B cell (primary cell): ENCODE data around the gene SSR3. TPM values are rescaled to one million over a fixed set of nuclear protein-coding genes. Genes with fewer than 3 reads are reported as not detected.

Experiments
- ATAC-seq: fragments of 200-7000 bp; cut with Tn5 transposase; one replicate; pipeline ENCODE4 v1.10.0; 2021; ENCODE audit warnings: low read depth, mild to moderate bottlenecking, moderate number of reproducible peaks, moderate library complexity
- CTCF ChIA-PET: fragments of 350-600 bp; sonication (Branson Sonifier 250); formaldehyde crosslinking; loops from one replicate; lab custom pipeline; 2021; ENCODE audit warnings: antibody characterized with exemption, inconsistent platforms; lab: Charles Lee
- POLR2A ChIA-PET: fragments of 350-600 bp; sonication (Branson Sonifier 250); formaldehyde crosslinking; loops from one replicate; lab custom pipeline; 2021; ENCODE audit warnings: antibody characterized with exemption; lab: Charles Lee
- DNase-seq: peaks from one replicate; pipeline ENCODE4 v3.0.0; 2013
- H2AFZ ChIP-seq: 2 replicates; pipeline ENCODE4 v1.6.1; 2012; ENCODE audit warnings: mild to moderate bottlenecking, low read depth, low read length; ENCODE audit not compliant: insufficient read depth, poor library complexity, severe bottlenecking
- H3K27ac ChIP-seq, 2 donors: 1 replicate in 1 of 2; 2 replicates in 1 of 2; pipeline ENCODE4 v1.5.1; 2012 to 2013; ENCODE audit warnings: low read length in 2 of 2, mild to moderate bottlenecking in 2 of 2, moderate library complexity in 1 of 2
- H3K27me3 ChIP-seq, 4 experiments: fragments of 200-600 bp in 1 of 4; sonication (generic) in 1 of 4; replicated peaks in 1 of 4; 1 replicate in 2 of 4; 2 replicates in 2 of 4; pipeline versions ENCODE4 v1.6.1 to v1.7.0; 2013 to 2016; ENCODE audit warnings: low read length in 3 of 4, mild to moderate bottlenecking in 2 of 4, mixed read lengths in 1 of 4, moderate library complexity in 1 of 4; ENCODE audit not compliant: insufficient read depth in 4 of 4, control insufficient read depth in 3 of 4; ENCODE audit errors: control extremely low read depth in 1 of 4
- H3K36me3 ChIP-seq, 2 experiments: replicated peaks in 1 of 2; 1 replicate in 1 of 2; 2 replicates in 1 of 2; pipeline versions ENCODE4 v1.6.1 to v1.7.1; 2013; ENCODE audit warnings: low read length in 1 of 2; ENCODE audit not compliant: insufficient read depth in 2 of 2, control insufficient read depth in 1 of 2; ENCODE audit errors: control extremely low read depth in 1 of 2, extremely low read depth in 1 of 2
- H3K4me1 ChIP-seq, 2 donors: fragments of 200-600 bp in 1 of 2; sonication (generic) in 1 of 2; 1 replicate in 1 of 2; 2 replicates in 1 of 2; pipeline versions ENCODE4 v1.5.1 to v1.6.1; 2013 to 2017; ENCODE audit warnings: low read length in 2 of 2; ENCODE audit not compliant: control insufficient read depth in 2 of 2, insufficient read depth in 2 of 2
- H3K4me2 ChIP-seq: replicated peaks from 2 replicates; pipeline ENCODE3; 2012; ENCODE audit warnings: mild to moderate bottlenecking, low read depth, low read length; ENCODE audit not compliant: poor library complexity, severe bottlenecking
- H3K4me3 ChIP-seq, 5 experiments: fragments of 200-600 bp in 1 of 5; sonication (generic) in 1 of 5; 1 replicate in 3 of 5; 2 replicates in 2 of 5; pipeline versions ENCODE4 v1.5.1 to v1.7.0; 2011 to 2016; ENCODE audit warnings: low read length in 4 of 5, mild to moderate bottlenecking in 4 of 5, low read depth in 2 of 5, control low read depth in 1 of 5, moderate library complexity in 1 of 5; ENCODE audit not compliant: insufficient read depth in 1 of 5; ENCODE audit errors: control extremely low read depth in 1 of 5, extremely low read depth in 1 of 5
- H3K79me2 ChIP-seq: fragments of 200-600 bp; sonication (generic); one replicate; pipeline ENCODE4 v1.6.0; 2016; ENCODE audit warnings: low read length; ENCODE audit not compliant: control insufficient read depth, insufficient read depth
- H3K9ac ChIP-seq: fragments of 200-600 bp; sonication (generic); 2 replicates; pipeline ENCODE4 v1.6.1; 2017; ENCODE audit warnings: mild to moderate bottlenecking, low read length, moderate library complexity
- H3K9me3 ChIP-seq, 3 donors: one replicate each; pipeline versions ENCODE4 v1.6.1 to v1.7.1; 2013; ENCODE audit warnings: low read length in 2 of 3; ENCODE audit not compliant: control insufficient read depth in 2 of 3, insufficient read depth in 1 of 3; ENCODE audit errors: control extremely low read depth in 1 of 3
- H4K20me1 ChIP-seq: 2 replicates; pipeline ENCODE4 v1.6.0; 2012; ENCODE audit warnings: mild to moderate bottlenecking, low read length; ENCODE audit not compliant: insufficient read depth, control insufficient read depth, poor library complexity, severe bottlenecking
- H3K27ac Mint-ChIP-seq: one replicate; pipeline ENCODE4 v1.8.0; 2021; ENCODE audit warnings: mixed read lengths
- H3K27me3 Mint-ChIP-seq: one replicate; pipeline ENCODE4 v1.8.0; 2021; ENCODE audit warnings: mixed read lengths
- H3K4me1 Mint-ChIP-seq: one replicate; pipeline ENCODE4 v1.8.0; 2021; ENCODE audit warnings: mixed read lengths
- H3K4me3 Mint-ChIP-seq: one replicate; pipeline ENCODE4 v1.8.0; 2021; ENCODE audit warnings: mixed read lengths
- H3K9me3 Mint-ChIP-seq: one replicate; pipeline ENCODE4 v1.8.0; 2022; ENCODE audit warnings: mixed read lengths; ENCODE audit not compliant: insufficient read depth
- CTCF ChIP-seq: fragments of 200-600 bp; IDR thresholded peaks from one replicate; pipeline ENCODE4 v1.8.0; 2022; ENCODE audit warnings: antibody characterized with exemption, mild to moderate bottlenecking
- EZH2 ChIP-seq: IDR thresholded peaks from 2 replicates; pipeline ENCODE4 v1.6.1; 2012; ENCODE audit warnings: borderline replicate concordance, low read depth, mild to moderate bottlenecking, moderate library complexity, low read length; ENCODE audit not compliant: insufficient read depth, poor library complexity, severe bottlenecking
- WGBS: methylation state at CpG from one replicate; pipeline ENCODE4 v1.1.5; 2013; ENCODE audit warnings: missing lambda C conversion rate; ENCODE audit not compliant: insufficient coverage; 5-methylcytosine and 5-hydroxymethylcytosine counted together
- intact Hi-C: fragments of 100-400 bp; cut with micrococcal nuclease; formaldehyde crosslinking; loops from one replicate; pipeline ENCODE4 v1.10.0; 2022
- polyA plus RNA-seq: library from polyadenylated mRNA; depleted of rRNA; stranded (reverse); fragments of >200 nt; gene quantifications from 2 replicates; pipeline ENCODE4 v1.2.3, GENCODE V29; 2012
- total RNA-seq, 2 donors: library from RNA; stranded (reverse); fragments of 120-200 nt in 1 of 2; gene quantifications; 1 replicate in 1 of 2; 2 replicates in 1 of 2; pipeline versions ENCODE4 v1.2.3 to v1.2.4, GENCODE V29; 2013 to 2022

Gene SSR3
- total and polyA plus RNA-seq, 2 donors (not counting 1 experiment from before 2014, with no cell fraction given): 17.5 to 69.2 TPM

- H3K27me3 ChIP-seq: peaks cover 0 to 3% (median under 1%) of the 10 kb centered on the region in 4 experiments
- H3K36me3 ChIP-seq: no peaks in the 10 kb centered on the region
- no peak overlapping the region for H2AFZ ChIP-seq
- no peaks in the 10 kb centered on the region for H3K9me3 ChIP-seq
- ChIA-PET POLR2A (no interaction called here), CTCF (no interaction called here)
- TF ChIP-seq EZH2 (no peak), CTCF (no peak)
- H3K4me1 ChIP-seq: peaks cover 1 to 3% of the 10 kb centered on the region in 2 donors
- H3K9ac ChIP-seq: no peak overlapping the region
- intact Hi-C loops: no loop called here
- no peak overlapping the region for H3K4me3 Mint-ChIP-seq
- H3K4me2 ChIP-seq: no peak overlapping the region
- no peak for DNase-seq
- no peak overlapping the region for H3K27ac ChIP-seq
- peaks cover 5% of the 10 kb centered on the region for H3K4me1 Mint-ChIP-seq
- no CpG with 5 or more reads among the region's 4 CpGs for WGBS
- peaks cover 2% of the 10 kb centered on the region for H3K9me3 Mint-ChIP-seq
- H3K79me2 ChIP-seq: no peaks in the 10 kb centered on the region
- H3K27ac Mint-ChIP-seq: no peak overlapping the region
- H3K27me3 Mint-ChIP-seq: peaks cover 7% of the 10 kb centered on the region
- no peak overlapping the region for H3K4me3 ChIP-seq
- no peak for ATAC-seq
- no peaks in the 10 kb centered on the region for H4K20me1 ChIP-seq
Observed at GRCh38 chr3:156600834-156601233, 45.9 kb upstream of the SSR3 start.

DNA sequence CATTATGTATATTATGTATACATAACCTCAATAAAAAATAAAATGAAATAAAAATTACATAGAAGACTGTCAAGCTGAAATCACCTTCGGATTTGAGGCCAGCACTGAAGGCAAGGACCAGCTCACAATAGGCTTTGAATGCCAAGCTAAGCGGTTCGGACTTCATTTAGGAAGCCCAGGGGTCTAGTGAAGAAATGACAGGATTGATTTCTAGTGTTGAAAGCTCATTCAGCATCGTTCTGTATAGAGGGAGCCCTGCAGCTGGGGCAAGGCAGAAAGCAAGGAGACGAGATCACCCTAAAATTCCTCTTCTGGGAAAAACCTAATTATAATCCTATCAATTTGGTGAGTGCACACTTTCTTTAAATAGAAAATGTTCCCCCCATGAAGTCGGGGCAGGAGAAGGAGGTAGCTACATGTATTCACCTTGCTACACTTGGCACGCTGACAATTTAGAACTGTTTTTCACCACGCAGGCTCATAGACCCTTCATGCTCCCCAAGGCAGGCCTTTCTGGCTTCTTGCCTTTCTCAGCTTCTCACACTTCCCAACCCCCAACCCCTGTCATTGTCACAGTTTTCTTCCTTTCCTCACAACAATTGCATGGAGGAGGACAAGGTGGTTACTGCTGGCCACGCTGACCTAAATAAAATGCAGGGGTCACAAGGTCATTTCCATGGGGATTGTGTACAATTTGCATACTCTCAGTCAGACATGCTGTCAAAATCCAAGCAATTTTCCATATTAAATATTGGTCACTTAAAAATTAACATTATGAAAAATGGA, 44.4 kb upstream of the SSR3 start:
- TF ChIP-seq CTCF (no peak), EZH2 (no peak)
- Histone ChIP-seq H3K36me3 (no peaks in the 10 kb centered on the region), H3K79me2 (no peaks in the 10 kb centered on the region), H3K27me3 (peaks cover 0 to 4% (median 0%) of the 10 kb centered on the region in 4 experiments), H3K4me1 (no peaks in the 10 kb centered on the region), H3K9ac (no peak overlapping the region), H3K9me3 (no peaks in the 10 kb centered on the region), H4K20me1 (no peaks in the 10 kb centered on the region), H3K27ac (no peak overlapping the region), H3K4me2 (no peak overlapping the region), H2AFZ (no peak overlapping the region), H3K4me3 (no peak overlapping the region)
- Mint-ChIP-seq H3K27me3 (peaks cover 7% of the 10 kb centered on the region), H3K4me3 (no peak overlapping the region), H3K4me1 (no peaks in the 10 kb centered on the region), H3K9me3 (peaks cover 2% of the 10 kb centered on the region), H3K27ac (no peak overlapping the region)
- DNase-seq: no peak
- 98% methylated on average over 4 of the region's 9 CpGs for WGBS
- ATAC-seq: no peak
- ChIA-PET CTCF (no interaction called here), POLR2A (no interaction called here)
- intact Hi-C loops: no loop called here
